Iris pigment epithelial cell (primary cell): ENCODE data around the gene MLPH.

Experiments
- DNase-seq: peaks from one replicate; pipeline ENCODE4 v3.0.0-alpha.2; 2011; ENCODE audit warnings: low read depth

The MLPH gene

DNA sequence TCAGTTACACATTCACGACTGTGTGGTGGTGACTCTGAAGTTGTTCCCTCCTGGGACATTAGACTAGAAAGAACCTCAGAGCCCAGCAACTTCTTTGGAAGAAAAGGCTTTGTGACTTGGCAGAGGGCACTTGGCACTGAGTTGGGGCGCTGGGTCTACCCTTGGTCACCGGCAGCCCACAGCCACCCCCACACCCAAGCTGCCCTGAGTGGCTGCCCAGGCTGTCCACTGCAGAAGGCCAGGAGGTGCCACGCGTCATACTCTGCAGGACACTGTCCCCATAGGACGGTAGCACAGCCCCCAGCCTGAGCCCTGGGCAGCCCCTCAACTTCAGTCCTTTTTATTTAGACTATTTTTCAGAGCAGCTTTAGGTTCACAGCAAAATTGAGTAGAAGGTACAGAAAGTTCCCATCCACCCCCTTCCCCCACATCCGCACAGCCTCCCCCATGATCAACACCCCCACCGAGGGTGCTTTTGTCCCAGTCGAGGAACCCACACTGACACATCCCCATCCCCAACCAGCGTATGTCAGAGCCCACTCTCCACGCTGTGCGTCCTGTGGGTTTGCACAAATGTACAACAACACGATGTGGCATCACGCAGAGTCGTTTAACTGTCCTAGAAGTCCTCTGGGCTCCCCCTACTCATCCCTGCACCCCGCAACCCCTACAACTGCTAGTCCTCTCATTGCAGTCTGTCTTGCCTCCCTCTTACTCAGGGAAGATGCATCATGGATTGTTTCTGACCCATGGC lies 80.4 kb downstream of the MLPH start:
- DNase-seq = no peak

DNA sequence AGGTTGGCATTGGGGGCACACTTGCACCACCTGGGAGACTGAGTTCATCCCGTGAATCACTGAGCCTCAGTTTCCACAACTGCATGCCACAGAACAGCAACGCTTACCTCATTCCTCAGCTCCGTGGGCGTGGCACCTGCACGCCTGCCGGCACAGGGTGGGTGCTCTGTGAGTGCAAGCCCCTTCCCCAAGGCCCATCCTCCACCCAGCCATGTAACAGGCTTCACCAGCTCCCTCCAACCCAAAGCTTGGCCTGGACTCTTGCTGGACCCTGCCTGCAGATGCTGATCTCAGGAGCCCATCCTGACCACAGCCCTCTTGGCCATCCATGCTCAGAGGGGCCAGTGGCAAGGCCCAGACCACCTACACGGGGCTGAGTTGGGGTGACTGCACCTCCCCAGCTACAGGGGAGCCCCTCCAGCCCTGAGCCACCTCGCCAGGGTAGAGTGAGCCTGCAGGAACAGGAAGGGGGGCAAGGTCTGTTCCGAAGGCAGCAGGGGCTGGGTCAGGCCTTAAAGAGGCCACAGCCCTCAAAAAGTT lies 81.1 kb downstream of the MLPH start:
- DNase-seq = no peak

DNA sequence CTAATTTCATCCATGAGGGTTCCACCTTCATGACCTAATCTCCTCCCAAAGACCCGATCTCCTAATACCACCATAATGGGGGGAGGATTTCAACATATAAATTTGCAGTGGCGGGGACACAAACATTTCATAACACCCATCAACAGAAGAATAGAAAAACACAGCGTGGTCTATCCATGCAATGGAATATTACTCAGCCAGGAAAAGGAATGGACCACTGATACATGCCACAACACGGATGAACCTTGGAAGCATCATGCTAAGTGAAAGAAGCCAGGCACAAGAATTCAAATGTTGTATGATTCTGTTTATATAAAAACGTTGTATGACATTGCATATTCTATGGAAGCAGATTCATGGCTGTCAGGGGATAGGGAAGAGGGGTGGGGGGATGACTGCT lies 82.0 kb downstream of the MLPH start:
- no peak for DNase-seq

DNA sequence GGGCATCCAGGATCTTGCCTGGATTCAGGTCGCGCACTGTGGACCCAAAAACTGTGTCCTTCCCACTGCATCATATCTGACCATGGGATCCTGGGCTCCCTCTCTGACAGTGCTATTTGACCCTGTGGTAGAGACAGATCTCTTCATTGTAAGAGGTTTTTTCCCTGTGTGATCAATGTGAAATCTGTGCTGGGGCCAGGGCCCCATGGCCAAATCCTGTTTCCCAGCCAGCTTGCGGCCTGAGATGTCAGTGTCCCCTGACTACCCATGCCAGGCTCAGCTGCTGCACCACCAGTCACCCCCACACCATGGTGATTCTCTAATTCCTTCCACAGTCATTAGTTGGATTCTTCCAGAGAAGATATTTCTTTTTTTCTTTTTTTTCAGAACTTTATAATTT lies 82.8 kb downstream of the MLPH start:
- DNase-seq = no peak

DNA sequence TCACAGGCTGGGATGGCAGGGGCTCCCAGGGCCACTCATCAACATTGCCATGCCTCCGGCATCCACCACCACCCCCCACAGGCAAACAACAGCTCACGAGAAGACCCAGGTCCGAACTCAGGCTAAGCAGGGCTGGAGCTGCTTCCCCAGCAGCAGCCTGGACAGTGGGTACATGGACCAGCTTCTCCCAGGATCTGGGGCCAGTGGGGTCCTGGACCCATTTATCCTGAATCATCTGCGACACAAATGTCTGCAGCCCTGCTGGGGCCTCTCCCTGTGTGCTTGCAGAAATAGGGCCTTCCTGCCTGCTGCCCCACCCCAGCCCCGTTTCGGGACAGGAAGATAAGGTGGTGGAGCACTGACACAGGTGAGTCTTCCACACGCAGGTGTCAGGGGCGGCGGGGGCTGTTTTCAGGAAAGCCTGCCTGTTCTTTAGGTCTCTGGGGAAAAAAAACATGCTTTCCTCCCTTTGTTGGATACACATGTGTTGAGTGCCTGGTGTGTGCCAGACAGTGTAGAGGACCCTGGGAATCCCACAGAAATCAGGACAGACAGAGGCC lies 83.8 kb downstream of the MLPH start:
- no peak for DNase-seq

DNA sequence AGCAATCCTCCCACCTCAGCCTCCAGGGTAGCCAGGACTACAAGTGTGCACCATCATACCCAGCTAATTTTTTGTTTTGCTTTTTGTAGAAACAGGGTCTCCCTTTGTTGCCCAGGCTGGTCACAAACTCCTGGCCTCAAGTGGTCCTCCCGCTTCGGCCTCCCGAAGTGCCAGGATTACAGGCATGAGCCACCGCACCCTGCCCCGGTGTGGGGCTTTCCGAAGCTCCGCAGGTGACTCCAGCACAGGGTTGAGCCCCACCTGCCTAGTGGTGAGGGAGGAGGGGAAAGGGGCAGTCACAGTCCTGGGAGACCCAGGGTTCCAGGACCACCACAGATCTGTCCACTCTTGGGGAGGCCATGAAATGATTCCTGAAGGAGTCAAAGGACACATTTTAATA lies 84.5 kb downstream of the MLPH start:
- no peak for DNase-seq

DNA sequence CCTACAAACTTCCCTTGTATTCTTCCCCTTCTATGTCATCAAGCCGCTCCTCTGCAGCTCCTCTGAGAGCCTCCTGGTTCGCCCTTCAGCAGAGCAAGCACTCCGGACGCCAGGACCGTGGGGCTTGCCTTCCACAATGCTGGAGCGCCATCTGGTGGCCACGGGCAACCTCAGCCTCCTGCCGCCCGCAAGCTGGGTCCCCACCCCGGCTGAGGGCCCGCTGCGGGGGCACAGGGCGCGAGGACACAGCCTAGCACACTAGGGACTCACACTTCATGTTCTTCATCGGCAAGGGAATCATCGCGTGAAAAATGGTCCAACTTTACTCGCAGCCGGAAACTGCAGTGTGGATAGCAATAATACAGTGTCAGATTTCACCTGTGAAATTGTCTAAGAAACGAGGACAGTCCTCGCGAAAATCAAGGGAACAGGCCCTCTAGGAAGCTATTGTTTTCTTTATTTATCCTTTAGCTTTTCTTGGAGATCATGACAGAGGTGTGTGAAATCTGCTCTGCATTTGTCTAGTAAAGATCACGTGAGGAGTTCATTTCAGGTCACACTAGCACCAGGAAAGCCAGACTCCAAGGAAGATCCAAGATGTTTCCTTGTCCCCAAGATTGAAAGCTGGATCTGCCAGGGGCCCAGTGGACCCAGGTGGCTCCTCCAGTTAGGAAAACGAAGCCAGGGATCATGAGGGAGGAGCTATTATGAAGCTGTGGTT lies 85.1 kb downstream of the MLPH start:
- peak; percentile 89 for DNase-seq

DNA sequence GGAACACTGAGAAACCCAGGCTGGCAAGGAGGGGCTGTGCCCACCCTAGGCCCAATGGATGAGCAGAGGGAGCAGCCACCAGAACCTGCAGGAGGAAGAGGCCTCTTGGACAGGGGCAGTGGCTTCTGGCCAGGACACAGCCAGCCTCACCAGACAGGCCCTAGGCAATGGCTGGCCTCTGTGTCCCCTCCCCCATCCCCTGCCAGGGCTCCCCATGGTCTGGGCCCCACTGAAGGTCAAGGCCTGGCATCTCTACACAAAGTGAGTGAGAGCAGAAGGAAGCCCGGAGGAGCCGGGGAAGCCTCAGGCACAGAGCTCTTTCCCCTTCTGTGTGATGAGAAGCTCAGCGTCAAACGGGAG lies 85.7 kb downstream of the MLPH start:
- no peak for DNase-seq

DNA sequence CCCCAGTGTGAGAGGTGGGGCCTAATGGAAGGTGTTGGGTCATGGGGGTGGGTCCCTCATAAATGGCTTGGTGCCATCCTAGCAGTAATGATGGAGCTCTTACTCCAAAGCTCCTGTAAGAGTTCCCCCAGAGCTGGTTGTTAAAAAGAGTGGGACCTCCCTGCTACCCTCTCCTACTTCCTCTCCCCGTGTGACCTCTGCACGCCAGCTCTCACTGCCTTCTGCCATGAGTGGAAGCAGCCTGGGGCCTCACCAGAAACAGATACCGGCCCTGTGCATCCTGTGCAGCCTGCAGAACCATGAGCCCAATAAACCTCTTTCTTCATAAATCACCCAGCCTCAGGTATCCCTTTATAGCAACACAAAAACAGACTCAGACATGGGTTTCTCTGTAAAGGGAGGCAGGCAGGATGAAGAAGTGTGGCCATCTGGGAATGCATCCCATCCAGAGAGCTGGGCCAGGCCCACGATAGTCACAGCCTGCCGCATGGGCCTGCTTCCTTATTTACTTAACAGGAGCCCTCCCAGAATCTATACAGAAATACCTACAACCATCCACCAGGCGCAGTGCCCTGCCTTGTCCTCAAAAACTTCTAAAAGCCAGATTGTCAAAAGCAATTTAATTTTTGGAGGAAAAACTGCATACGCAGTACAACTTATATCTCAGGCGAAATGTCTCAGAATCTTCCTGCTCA lies 86.8 kb downstream of the MLPH start:
- DNase-seq = no peak

DNA sequence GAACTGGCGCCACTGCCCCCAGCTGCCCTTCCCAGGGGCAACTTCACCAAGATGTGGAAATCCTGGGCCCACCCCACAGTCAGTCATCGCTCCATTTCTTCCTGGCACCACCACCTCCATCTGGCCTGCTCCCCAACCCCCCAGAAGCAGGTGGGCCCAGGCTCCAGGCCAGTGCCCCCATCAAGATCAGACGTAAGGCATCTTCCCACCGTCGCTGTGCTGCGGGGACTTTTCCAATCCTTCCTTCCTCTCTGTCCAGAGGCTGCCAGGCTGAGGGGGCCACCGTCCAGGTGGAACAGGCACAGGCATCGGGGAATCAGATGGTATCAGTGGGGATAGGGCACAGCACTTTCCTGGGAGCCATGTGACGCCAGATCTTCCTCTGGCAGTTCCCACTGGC lies 87.4 kb downstream of the MLPH start:
- no peak for DNase-seq

DNA sequence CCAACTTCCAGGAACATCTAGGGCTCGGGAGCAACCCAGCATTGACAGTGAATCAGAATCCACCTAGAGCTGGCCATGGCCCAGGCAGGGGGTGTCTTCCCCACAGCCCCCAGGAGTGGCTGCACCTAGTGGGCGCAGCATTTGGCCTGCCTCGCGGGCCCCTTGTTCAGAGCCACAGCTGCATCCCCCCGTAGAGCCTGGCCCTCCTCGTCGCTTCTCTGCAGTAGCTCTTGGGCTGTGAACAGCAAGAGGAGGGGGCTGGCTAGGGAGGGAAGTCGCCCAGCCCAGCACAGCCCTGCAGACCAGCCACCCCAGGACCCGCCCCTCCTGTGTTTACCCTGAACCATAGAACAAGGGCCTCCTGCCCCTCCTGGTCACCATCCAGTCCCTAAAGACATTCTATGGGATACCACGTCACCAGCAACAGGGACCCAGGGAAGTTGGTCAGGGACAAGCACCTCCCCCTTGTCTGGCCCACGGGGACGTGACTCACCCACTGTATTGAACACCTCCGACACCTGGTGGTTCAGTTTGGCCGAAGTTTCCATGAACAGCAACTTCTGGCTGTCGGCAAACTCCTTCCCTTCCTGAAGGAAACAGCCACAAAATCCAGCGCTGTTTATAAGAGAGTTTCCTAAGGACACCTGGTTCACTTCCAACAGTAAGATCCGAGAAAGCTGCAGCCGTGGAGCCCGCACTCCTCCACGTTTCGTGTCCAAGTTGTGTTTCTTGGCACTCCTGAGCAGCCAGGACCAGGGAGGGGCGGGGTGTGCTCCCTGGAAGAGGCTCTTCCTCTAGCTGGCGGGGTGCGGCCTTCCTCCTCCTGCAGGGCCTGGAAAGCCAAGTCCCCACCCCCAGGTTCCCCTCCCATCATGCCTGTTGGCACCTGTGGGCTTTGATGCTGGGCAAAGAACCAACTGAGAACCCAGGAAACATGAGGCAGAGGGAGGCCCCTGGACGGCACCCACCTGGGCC lies 88.1 kb downstream of the MLPH start:
- DNase-seq = peak; percentile 8

DNA sequence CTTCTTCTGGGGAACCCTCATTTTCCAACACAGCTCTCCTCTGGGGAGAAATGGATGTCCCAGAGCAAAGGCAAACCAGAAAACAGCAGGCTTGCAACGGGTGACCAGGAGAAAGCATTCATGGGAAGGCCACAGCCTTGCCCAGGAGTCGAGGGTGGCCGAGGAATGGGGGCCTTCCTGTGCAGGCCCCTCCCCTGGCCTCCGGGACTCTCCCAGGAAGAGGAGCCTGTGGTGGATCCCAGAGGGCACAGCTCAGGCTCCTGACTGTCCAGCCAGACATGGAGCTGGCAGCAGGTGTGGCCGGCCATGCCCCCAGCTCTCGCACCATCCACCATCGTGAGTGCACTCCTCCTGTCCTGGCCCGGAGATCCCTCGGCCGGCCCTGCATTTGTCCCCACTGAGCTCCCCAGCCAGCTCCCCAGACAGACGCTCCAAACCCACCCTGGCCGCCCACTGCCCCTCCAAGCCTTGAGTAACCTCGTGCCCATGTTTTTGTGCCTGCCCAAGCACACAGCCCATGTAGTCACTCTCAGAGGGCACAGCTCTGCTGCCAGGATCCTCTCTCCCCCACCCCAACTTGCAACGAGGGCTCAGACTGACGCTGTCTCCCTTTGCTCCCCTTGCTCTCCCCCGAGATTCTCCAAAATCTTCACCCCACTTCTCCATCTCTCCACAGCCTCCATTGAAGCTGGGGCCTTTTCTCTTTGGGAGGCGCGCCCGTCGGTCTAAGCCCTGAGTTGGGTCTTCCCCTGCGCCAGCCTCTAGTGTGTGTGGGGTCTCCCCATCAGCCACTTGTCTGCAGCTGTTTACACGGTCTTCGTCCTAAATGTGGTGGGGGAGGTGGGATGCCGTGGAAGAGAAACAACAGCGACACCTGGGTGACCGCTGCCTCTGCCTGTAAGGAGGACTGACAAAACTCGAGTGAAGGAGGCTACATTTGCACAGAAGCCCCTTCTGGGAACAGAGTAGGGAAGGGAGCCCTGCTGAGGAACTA lies 89.1 kb downstream of the MLPH start:
- DNase-seq = no peak

DNA sequence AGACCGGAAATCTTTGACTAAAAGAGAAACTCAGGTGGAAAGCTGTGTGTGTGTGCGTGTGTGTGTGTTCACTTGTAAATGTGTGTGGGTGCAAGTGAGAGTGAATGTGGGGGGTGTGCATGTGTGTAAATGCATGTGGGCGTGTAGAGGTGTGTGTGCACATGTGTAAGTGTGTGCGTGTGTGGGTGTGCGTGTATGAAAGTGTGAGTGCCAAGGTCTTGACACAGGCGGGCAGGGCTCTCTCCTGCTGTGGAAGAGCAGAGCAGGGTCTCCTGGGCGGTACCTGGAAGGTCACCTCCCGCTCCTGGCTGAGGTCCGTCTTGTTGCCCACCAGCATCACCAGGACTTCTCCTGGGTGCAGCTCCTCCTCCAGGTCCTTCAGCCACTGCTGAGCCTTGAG lies 89.9 kb downstream of the MLPH start:
- no peak for DNase-seq

DNA sequence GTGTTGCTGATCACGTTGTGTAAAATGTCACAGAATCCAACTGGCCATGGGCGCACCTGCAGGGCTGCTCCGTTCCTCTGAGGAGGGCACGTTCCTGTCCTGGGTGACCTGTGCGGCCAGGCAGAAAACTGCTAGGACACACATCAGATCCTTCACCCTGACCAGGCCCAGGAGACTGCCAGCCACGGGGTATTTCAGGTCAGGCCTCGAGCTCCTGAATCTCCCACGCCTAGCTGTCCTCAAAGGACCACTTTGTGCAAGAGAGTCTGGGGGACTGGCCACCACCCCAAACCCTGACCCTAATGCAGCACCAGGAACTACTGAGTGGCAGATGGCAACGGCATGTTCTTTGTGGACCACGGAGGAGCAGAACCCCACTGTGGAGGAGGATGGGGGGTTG lies 90.4 kb downstream of the MLPH start:
- DNase-seq = no peak

DNA sequence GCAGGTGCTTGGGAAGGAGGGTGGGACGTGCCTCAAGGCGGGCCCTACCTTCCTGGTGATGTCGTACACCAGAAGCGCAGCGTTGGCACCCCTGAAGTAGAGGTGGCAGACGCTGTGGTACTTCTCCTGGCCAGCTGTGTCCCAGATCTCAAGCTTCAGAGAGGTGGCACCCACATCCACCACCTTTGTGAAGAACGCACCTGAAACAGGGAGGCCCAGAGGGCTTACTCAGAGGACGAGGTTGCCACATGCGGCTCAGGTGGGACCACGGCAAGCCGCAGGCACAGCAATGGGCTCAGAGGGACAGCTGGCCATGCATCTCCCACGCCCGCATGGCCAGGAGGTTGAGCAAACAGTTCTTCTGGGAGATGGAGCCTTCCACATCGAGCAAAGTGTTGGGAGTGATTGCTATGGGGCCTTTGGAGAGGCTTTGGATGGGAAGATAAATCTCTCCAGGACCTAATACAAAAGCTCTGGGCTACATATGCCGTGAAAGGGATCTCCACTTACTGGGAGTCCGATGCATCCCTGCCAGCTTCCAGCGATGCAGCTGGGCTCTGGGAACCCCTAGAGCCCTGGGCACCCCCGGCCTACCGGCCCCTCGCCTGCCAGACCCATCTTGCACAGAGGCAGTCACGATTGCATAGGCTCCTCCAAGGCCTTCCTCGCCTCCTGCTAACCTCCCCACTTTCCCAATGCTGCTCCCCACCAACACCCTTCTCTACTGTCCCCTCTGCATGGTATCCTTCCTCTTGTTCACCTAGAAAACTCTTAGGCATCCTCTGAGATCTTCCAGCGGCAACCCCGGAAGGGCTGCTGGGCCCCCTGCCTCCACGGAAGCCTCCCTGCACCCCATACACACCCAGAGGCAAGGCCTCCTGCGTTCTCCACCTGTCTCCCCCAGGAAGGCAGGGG lies 91.2 kb downstream of the MLPH start:
- no peak for DNase-seq

DNA sequence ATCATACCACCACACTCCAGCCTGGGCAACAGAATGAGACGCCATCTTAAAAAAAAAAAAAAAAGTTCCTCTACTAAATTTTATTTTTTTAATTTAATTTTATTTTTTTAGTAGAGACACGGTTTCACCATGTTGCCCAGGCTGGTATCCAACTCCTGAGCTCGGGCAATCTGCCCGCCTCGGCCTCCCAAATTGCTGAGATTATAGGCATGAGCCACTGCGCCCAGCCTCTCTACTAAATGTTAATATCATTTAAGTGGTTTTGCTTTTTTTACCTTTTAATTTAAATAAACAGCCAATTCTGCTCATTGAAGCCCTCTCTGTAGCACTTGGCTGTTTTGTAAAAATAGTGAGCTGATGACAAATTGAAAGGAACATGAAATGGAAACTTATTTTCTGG lies 94.3 kb downstream of the MLPH start:
- no peak for DNase-seq

DNA sequence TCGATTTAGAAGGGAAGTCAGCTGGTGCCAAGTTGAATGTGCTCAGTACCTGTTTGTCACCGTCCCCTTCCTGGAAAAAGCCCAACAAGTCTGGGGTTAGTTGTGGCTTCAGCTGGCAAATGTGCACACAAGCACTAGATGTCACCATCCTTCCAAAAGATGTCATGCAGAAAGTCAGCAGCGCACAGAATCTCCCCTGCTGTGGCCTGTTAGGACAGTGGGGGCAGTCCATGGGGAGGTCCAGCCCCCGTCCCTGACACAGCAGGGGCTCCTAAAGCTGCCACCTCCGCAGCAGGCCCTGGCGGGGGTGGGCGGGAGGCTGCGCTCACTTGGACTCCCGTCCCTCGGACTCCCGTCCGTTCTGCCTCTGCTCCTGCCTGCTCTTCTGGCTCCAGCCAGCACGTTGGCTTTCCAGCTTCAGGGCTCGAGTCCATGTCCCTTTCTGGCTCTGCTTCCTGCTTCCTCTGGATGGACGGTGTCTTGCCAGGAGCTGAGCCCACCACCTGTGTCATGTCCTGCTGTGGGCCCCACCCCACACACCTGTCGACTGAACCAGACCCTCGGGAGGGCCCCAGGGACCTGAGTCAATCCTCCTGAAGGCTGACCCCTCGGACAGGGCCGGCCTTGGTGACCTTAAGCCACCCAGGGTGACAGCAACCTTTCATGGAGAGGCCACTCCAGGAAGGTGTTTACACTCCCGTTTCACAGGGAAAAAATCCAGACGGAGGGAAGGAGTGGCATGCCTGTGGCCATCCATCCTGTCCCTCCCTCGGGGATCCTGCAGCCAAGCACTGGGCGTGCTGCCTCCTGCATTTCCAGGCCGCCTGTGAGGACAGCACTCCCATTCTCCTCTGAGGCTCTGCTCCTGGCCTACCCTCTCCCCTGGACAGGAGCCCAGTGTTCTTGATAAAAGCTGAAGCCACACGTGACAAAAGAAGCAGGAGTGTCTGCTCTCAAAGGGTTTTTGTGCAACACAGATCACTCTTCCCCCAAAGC lies 95.0 kb downstream of the MLPH start:
- peak; percentile 57 for DNase-seq
